HEK293 (cell line): ENCODE measurements around the gene TRIML2.

Source experiments
- CTCF ChIA-PET: fragments of 350-600 bp; formaldehyde crosslinking; extraction: SDS; loops from one replicate; lab custom pipeline; 2021; ENCODE audit warnings: antibody characterized with exemption; lab: Yijun Ruan, JAX
- POLR2A ChIA-PET: fragments of 300-600 bp; formaldehyde crosslinking; extraction: SDS; loops from one replicate; lab custom pipeline; 2020; ENCODE audit warnings: antibody characterized with exemption, inconsistent platforms; lab: Yijun Ruan, JAX
- H3K27ac ChIP-seq: fragments of 200-500 bp; sonication (Bioruptor generic); 2 replicates; pipeline ENCODE4 v1.5.1; 2014; ENCODE audit warnings: low read depth, low read length, control low read depth, inconsistent platforms; ENCODE audit errors: extremely low read depth
- H3K36me3 ChIP-seq, 2 experiments: fragments of 200-500 bp in 1 of 2; sonication (Bioruptor generic) in 1 of 2; 1 replicate in 1 of 2; 2 replicates in 1 of 2; pipeline ENCODE4 v1.5.1; 2014 to 2017; ENCODE audit warnings: inconsistent platforms in 2 of 2, low read length in 2 of 2; ENCODE audit not compliant: control insufficient read depth in 2 of 2, insufficient read depth in 1 of 2
- H3K4me1 ChIP-seq: fragments of 200-500 bp; sonication (Bioruptor generic); 2 replicates; pipeline ENCODE4 v1.5.1; 2014; ENCODE audit warnings: mild to moderate bottlenecking, low read length, inconsistent platforms; ENCODE audit not compliant: control insufficient read depth, insufficient read depth
- H3K4me3 ChIP-seq: 2 replicates; pipeline ENCODE4 v1.5.1; 2011; ENCODE audit warnings: low read depth, mild to moderate bottlenecking, control low read depth, low read length, moderate library complexity
- H3K9me3 ChIP-seq: fragments of 200-500 bp; sonication (Bioruptor generic); 2 replicates; pipeline ENCODE4 v1.5.1; 2014; ENCODE audit warnings: low read depth, low read length, inconsistent platforms; ENCODE audit not compliant: control insufficient read depth, insufficient read depth
- CTCF ChIP-seq: fragments of 450-650 bp; formaldehyde crosslinking; IDR thresholded peaks from 2 replicates; pipeline ENCODE4 v1.5.1; 2016; ENCODE audit warnings: missing biosample characterization, missing genetic modification characterization
- GLIS1 ChIP-seq: fragments of 450-650 bp; formaldehyde crosslinking; IDR thresholded peaks from 2 replicates; pipeline ENCODE4 v1.5.1; 2016; ENCODE audit warnings: missing biosample characterization, missing genetic modification characterization
- INSM2 ChIP-seq: fragments of 450-650 bp; formaldehyde crosslinking; IDR thresholded peaks from 2 replicates; pipeline ENCODE4 v1.5.1; 2016; ENCODE audit warnings: missing biosample characterization, missing genetic modification characterization
- MEIS1 ChIP-seq: sonication (generic); formaldehyde crosslinking; IDR thresholded peaks from 2 replicates; pipeline ENCODE4 v1.8.1; 2022; ENCODE audit warnings: missing genetic modification reagents, mild to moderate bottlenecking, borderline replicate concordance
- PRDM1 ChIP-seq: fragments of 450-650 bp; formaldehyde crosslinking; IDR thresholded peaks from 2 replicates; pipeline ENCODE4; 2016; ENCODE audit warnings: missing biosample characterization, missing genetic modification characterization
- PRDM10 ChIP-seq: fragments of 450-650 bp; formaldehyde crosslinking; IDR thresholded peaks from 2 replicates; pipeline ENCODE4 v1.5.1; 2016; ENCODE audit warnings: missing biosample characterization, missing genetic modification characterization
- RBAK ChIP-seq: fragments of 450-650 bp; formaldehyde crosslinking; IDR thresholded peaks from 2 replicates; pipeline ENCODE4 v1.5.1; 2016; ENCODE audit warnings: missing biosample characterization, missing genetic modification characterization
- REPIN1 ChIP-seq: fragments of 450-650 bp; formaldehyde crosslinking; IDR thresholded peaks from 2 replicates; pipeline ENCODE4 v1.5.1; 2017; ENCODE audit warnings: missing biosample characterization, missing genetic modification characterization, low read depth
- YY2 ChIP-seq: fragments of 450-650 bp; formaldehyde crosslinking; IDR thresholded peaks from 2 replicates; pipeline ENCODE4 v1.5.1; 2016; ENCODE audit warnings: missing biosample characterization, missing genetic modification characterization
- ZNF174 ChIP-seq: fragments of 450-650 bp; formaldehyde crosslinking; IDR thresholded peaks from 2 replicates; pipeline ENCODE4 v1.5.0; 2017; ENCODE audit warnings: missing biosample characterization, mild to moderate bottlenecking, missing genetic modification characterization
- ZNF19 ChIP-seq: fragments of 450-650 bp; formaldehyde crosslinking; IDR thresholded peaks from 2 replicates; pipeline ENCODE4; 2016; ENCODE audit warnings: missing biosample characterization, missing genetic modification characterization, low read depth
- ZNF274 ChIP-seq, 2 experiments: fragments of 200-500 bp in 1 of 2; fragments of 450-650 bp in 1 of 2; sonication (Bioruptor generic) in 1 of 2; formaldehyde crosslinking in 1 of 2; IDR thresholded peaks; 2 replicates each; pipeline versions ENCODE4 v1.5.1 to v1.6.1; 2014 to 2016; ENCODE audit warnings: borderline replicate concordance in 1 of 2, inconsistent platforms in 1 of 2, low read length in 1 of 2, missing biosample characterization in 1 of 2, missing genetic modification characterization in 1 of 2
- ZNF335 ChIP-seq: fragments of 450-650 bp; formaldehyde crosslinking; conservative IDR thresholded peaks from 2 replicates; pipeline ENCODE4 v1.5.1; 2016; ENCODE audit warnings: missing biosample characterization, missing genetic modification characterization
- ZNF561 ChIP-seq: fragments of 450-650 bp; IDR thresholded peaks from 2 replicates; pipeline ENCODE4 v1.5.1; 2018; ENCODE audit warnings: missing biosample characterization, missing genetic modification characterization, borderline replicate concordance
- ZNF571 ChIP-seq: fragments of 450-650 bp; formaldehyde crosslinking; IDR thresholded peaks from 2 replicates; pipeline ENCODE4 v1.5.0; 2017; ENCODE audit warnings: missing biosample characterization, missing genetic modification characterization
- ZNF626 ChIP-seq: fragments of 450-650 bp; sonication (Bioruptor Pico); formaldehyde crosslinking; IDR thresholded peaks from 2 replicates; pipeline ENCODE4 v1.5.1; 2018; ENCODE audit warnings: missing biosample characterization, missing genetic modification characterization, inconsistent platforms
- ZNF664 ChIP-seq: fragments of 450-650 bp; formaldehyde crosslinking; IDR thresholded peaks from 2 replicates; pipeline ENCODE4 v1.5.1; 2016; ENCODE audit warnings: missing biosample characterization, missing genetic modification characterization
- ZNF76 ChIP-seq: fragments of 450-650 bp; formaldehyde crosslinking; IDR thresholded peaks from 2 replicates; pipeline ENCODE4; 2016; ENCODE audit warnings: low read depth, missing biosample characterization, missing genetic modification characterization, borderline replicate concordance
- ZNF776 ChIP-seq: fragments of 450-650 bp; formaldehyde crosslinking; IDR thresholded peaks from 2 replicates; pipeline ENCODE4 v1.5.0; 2017; ENCODE audit warnings: missing biosample characterization, missing genetic modification characterization, borderline replicate concordance
- ZNF791 ChIP-seq: fragments of 450-650 bp; formaldehyde crosslinking; IDR thresholded peaks from 2 replicates; pipeline ENCODE4 v1.5.1; 2016; ENCODE audit warnings: missing biosample characterization, missing genetic modification characterization
- ZNF792 ChIP-seq: fragments of 450-650 bp; formaldehyde crosslinking; IDR thresholded peaks from 2 replicates; pipeline ENCODE4 v1.5.1; 2016; ENCODE audit warnings: missing biosample characterization, missing genetic modification characterization
- ZNF843 ChIP-seq: fragments of 450-650 bp; formaldehyde crosslinking; IDR thresholded peaks from 2 replicates; pipeline ENCODE4 v1.5.1; 2016; ENCODE audit warnings: missing biosample characterization, missing genetic modification characterization
- ZXDB ChIP-seq: fragments of 450-650 bp; formaldehyde crosslinking; IDR thresholded peaks from 2 replicates; pipeline ENCODE4 v1.5.1; 2016; ENCODE audit warnings: missing biosample characterization, missing genetic modification characterization
- TF ChIP-seq, protein P1 (sequence below): fragments of 450-650 bp; formaldehyde crosslinking; IDR thresholded peaks from 2 replicates; pipeline ENCODE4; 2016; ENCODE audit warnings: missing biosample characterization, missing genetic modification characterization

Gene TRIML2

DNA sequence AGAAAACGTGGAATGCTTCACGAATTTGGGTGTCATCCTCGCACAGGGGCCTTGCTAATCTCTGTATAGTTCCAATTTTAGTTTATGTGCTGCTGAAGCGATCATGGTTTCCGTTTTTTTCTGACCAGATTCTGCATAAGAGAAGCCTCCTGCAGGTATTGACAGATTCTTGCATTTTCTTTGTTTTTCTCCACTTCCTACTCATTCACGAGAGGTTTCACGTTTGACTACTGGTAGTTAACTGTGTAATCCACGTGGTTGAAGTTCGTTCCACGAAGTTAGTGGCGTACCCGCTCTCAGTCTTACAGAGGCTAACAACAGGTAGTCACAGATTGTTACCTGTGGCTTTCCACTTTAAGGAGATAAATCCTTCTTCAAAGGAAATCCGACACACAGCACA lies 12.1 kb upstream of the TRIML2 start:
- Histone ChIP-seq H3K4me3 (no peak overlapping the region), H3K9me3 (no peaks in the 10 kb centered on the region), H3K36me3 (no peaks in the 10 kb centered on the region), H3K27ac (no peak overlapping the region), H3K4me1 (no peaks in the 10 kb centered on the region)
- ChIA-PET POLR2A (no interaction called here), CTCF (no interaction called here)
- TF ChIP-seq RBAK (tag by site-specific recombination): no peak
- TF ChIP-seq GLIS1: no peak
- TF ChIP-seq YY2 (tag by site-specific recombination): no peak
- no peak for TF ChIP-seq ZXDB
- TF ChIP-seq PRDM1 (tag by site-specific recombination): no peak
- no peak for TF ChIP-seq ZNF626 (tag by site-specific recombination)
- no peak for TF ChIP-seq ZNF792 (tag by site-specific recombination)
- no peak for TF ChIP-seq MEIS1 (CRISPR knock-in tag)
- TF ChIP-seq ZNF19 (tag by site-specific recombination): no peak

GRCh38 chr4:188117631-188118324 lies 8.4 kb upstream of the TRIML2 start:
- POLR2A ChIA-PET: no interaction called here
- CTCF ChIA-PET: no interaction called here
- no peaks in the 10 kb centered on the region for H3K9me3 ChIP-seq
- H3K4me1 ChIP-seq: no peaks in the 10 kb centered on the region
- no peaks in the 10 kb centered on the region for H3K36me3 ChIP-seq
- H3K4me3 ChIP-seq: no peak overlapping the region
- no peak overlapping the region for H3K27ac ChIP-seq
- no peak for TF ChIP-seq PRDM10 (tag by site-specific recombination)
- no peak for TF ChIP-seq CTCF (tag by site-specific recombination)
- TF ChIP-seq REPIN1 (tag by site-specific recombination): no peak
- no peak for TF ChIP-seq ZNF843 (tag by site-specific recombination)
- TF ChIP-seq, protein P1, sequence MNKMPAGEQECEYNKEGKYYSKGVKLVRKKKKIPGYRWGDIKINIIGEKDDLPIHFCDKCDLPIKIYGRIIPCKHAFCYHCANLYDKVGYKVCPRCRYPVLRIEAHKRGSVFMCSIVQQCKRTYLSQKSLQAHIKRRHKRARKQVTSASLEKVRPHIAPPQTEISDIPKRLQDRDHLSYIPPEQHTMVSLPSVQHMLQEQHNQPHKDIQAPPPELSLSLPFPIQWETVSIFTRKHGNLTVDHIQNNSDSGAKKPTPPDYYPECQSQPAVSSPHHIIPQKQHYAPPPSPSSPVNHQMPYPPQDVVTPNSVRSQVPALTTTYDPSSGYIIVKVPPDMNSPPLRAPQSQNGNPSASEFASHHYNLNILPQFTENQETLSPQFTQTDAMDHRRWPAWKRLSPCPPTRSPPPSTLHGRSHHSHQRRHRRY: no peak
- no peak for TF ChIP-seq ZNF274 (IDR thresholded peaks at IDR 0.05; ENCODE audit: low read length)
- no peak for TF ChIP-seq ZNF274 (tag by site-specific recombination; IDR thresholded peaks at IDR 0.05; ENCODE audit: borderline replicate concordance)
- TF ChIP-seq ZNF791 (tag by site-specific recombination): no peak
- no peak for TF ChIP-seq ZNF174 (tag by site-specific recombination)
- TF ChIP-seq ZNF335 (tag by site-specific recombination): no peak
- TF ChIP-seq ZNF76: no peak
- no peak for TF ChIP-seq INSM2
- no peak for TF ChIP-seq ZNF776
- no peak for TF ChIP-seq ZNF664 (tag by site-specific recombination)
- TF ChIP-seq ZNF561: no peak
- TF ChIP-seq ZNF571 (tag by site-specific recombination): no peak
